Stimulated activated CD4-positive, alpha-beta T cell treated with anti-CD3 and anti-CD28 coated beads, Interleukin-15, amount 100 ng/mL, for 1 hour (primary cell): ENCODE measurements around the gene WARS2.

ENCODE experiments used
- DNase-seq, 2 donors: peaks; one replicate each; pipeline ENCODE4 v3.0.0-alpha.2; 2020; ENCODE audit warnings: low read depth in 1 of 2, low spot score in 1 of 2

Gene WARS2

DNA sequence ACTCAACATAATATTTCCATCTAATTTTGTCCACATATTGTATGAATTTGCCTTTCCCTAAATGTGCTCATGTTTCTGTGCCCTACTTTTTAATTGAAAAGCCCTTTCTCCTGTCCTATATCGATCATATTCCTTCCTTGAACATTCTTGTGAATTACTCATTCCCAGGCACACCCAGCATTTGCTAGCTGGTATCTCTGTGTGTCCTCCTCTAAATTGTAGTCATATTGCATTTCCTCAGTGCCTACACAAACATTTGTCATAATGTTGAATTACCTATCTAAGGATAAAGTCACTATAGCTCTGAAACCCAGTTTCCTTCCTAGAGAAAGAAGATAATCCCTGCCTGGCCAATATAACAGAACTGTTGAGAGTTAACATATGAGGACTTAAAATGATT is 112.7 kb downstream of the WARS2 start:
- DNase-seq: no peak

DNA sequence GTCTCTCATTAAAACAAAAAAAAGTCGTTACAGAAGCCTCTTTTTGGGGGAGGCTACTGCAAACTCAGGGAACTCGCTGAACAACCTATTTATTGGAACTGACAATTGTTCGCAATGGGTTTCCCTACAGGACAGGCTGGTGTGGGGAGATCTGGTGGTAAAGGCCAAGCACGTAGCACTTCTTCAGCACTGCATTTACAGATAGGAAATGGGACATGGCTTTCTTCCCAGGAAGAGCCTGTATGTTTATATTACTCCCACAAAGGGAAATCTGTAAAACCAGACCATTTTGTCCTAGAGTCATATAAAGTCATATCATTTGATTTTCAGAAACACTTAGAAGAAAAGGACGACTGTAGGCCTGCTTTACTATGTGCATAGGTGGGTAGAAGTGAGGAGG is 113.5 kb downstream of the WARS2 start:
- DNase-seq: no peak

DNA sequence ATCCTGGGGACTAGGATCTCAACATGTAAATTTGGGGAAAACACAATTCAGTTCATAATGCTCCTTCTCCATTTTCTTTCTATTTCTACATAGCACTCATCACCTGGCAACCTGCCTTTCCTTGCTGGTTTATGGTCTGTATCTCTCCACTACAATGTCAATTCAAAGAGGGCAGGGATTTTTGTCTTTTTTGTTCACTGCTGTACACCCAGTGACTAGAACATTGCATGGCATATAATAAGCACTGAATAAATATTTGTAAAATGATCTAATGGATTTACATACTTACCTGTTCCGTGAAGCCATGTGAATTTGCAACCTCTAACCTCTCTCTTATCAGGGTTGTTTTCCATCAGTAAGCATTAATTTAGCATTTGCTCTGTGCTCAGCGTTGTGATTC is 124.9 kb downstream of the WARS2 start:
- DNase-seq: no peak

DNA sequence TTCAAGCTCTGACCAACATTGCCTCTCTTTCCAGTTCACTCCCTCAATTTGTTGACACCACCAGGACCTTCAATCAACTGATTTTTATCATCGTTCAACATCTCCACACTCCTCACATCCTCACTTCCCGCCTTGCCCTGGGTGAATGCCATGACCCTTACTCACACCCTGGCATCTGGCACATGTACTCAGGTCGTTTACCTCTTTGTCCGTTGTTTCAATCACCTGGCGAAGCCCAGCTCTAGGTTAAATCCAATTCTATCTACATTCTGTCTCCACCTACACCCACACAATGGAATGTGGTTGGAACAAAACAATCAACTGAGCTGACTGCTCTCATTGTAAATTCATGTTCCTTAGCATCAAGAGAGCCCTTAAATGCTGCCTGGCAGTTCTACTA is 128.1 kb downstream of the WARS2 start:
- DNase-seq: no peak

DNA sequence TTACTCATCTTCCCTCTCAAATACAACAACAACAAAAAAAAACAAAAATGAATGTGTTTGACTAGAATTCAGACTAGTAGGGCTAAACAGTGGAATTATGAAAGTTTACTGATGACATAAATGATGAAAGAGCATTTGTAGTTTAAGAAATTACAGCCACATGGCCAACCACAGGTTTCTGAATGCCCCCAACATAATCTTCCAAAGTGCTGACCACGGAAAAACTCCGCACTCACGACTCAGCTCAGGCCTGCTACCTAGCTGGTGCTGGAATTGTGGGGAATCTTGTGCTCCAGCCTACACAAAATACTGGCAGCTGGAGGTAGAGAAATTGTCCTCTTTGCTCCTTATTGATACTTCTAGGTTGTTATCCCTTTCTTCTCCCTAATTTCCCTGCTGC is 128.7 kb downstream of the WARS2 start:
- no peak for DNase-seq

DNA sequence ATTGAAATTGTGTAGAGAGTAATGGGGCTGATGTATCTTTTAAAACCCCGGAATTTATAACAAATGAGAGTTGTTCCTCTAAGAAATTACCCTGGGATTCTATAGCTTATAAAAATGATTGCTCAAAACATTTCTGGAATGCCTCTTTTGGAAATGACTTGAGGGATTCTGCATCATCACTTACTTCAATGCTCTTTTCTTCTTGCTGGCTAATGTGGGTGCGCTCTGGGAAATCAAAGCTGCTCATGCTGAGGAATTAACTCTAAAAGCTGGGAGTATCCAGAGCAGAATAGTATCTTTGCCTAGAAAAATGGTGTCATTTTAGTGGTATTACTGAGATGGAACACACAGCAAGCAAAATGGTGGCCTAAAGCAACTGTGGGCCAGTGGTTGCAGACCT is 129.3 kb downstream of the WARS2 start:
- no peak for DNase-seq

DNA sequence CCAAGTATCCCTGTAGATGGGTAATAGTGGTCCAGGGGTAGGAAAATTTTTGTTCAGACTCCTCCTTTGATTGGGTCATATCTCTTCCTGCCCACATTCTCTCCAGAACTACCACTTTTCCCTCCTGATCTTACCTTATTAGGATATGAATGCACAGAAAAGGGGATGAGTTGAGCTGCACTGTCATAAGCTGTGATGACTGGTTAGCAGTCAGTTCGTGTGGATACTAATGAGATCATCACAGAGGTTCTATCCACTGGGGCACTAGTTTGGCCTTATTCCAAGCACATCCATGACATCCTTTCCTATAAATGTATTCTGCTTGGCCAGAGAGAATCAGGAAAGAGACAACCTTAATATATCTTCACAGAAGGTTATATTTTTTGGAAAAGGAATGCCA is 130.3 kb downstream of the WARS2 start:
- DNase-seq: no peak

DNA sequence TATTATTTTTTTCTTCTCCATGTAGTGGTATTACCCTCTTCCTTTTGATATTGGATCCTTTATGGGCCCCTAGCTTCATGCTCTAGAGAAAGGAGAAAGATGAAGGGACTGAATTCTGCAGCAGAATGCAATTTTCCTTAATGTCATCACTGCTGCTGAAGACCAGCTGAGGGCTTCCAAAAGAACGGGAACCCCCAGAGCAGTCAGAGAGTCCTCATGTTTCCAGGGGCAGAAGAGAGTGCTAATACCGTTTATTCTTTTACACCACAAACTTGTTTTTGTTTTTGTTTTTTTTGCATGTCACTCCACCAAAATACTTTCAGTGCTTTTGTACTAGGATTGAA is 131.2 kb downstream of the WARS2 start:
- no peak for DNase-seq

DNA sequence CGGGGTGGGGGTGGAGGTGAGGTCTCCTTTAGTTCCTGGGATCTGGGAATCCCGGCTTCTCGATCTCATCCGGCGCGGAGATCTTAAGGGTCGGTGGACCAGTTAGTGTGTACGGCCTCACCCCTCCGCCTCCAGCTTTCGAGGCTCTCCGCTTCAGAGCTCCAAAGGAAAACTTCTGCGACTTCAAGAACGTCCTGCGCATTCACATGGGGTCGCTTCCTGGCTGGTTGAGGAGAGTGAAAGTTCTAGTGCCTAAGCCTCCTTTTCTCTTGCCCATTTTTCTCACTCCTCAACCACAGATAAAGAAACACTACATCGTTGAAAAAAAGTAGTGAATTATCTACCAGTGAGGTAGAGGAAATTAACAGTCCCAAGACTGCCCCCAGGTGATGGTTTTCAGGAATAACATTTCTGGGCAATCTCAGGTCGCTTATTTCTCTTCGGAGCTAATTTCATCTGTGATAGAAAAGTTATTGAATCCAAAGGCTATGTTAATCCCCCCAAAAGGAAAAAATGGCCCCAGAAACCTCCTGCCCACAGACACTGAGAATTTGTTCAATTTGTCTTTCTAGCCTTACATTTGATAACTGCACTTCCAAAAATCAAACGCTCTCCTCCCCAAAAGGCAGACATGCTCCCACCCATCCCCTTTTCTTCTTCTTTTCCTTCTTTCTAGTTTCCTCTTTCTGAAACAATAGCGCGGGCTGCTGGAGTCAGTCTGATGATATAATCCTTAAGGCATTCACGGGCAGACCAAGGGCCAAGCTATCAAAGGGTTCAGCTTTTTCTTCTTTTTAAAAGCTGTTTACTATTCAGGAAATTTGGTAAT is 131.8 kb downstream of the WARS2 start:
- no peak for DNase-seq

DNA sequence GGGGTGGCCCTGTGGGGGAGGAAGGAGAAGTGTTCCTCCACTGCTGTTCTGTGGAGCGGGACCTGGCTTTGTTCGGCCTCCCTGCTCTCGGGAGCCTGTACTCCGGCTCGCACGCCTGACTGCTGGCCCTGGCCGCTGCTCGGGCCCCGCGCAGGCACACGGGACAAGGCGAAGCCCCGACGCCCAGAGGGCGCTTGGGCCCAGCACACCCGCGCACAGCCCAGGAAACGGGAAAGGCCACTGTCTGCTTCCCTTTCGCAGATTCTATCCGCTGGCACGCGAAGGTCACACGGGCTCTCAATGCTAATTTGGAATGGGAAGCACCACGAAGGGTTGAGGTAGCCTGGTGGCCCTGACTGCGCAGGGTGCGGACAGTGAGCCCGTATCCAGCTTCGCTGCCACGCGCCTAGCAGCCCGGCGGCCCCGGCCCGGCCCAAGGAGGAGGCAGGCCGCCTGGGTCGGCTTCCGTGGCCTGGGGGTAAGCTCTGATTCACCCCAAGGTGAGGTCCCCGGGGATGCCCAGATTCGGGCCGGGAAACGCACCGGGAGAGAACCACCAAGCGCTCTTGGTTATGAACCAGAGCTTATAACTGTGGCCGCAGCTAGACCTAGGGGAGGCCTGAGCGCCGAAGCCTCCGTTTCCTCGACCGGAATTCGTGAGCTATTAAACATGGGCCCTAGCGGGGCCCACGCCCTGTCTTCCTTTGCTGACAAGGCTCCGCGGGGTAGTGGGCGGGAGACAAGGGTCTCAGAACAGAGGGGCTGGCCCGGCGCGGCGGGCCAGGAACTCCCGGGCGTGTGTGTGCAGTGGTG is 132.6 kb downstream of the WARS2 start:
- no peak for DNase-seq

DNA sequence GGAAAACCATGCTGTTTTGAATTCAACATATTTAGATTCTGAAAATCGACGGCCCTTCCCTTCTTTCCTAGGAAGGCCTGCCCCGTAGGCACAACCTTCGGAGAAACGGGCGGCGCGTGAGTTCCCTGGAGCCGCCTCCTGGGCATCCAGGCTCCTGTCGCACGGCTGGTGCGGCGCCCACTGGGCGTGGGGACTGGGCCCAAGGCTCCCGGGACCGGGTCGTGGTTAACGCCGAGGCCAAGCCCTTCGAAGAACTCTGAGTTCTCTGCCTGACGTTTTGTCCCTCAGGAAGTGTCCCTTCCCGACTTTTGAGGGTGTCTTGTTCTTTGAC is 133.1 kb downstream of the WARS2 start:
- no peak for DNase-seq

DNA sequence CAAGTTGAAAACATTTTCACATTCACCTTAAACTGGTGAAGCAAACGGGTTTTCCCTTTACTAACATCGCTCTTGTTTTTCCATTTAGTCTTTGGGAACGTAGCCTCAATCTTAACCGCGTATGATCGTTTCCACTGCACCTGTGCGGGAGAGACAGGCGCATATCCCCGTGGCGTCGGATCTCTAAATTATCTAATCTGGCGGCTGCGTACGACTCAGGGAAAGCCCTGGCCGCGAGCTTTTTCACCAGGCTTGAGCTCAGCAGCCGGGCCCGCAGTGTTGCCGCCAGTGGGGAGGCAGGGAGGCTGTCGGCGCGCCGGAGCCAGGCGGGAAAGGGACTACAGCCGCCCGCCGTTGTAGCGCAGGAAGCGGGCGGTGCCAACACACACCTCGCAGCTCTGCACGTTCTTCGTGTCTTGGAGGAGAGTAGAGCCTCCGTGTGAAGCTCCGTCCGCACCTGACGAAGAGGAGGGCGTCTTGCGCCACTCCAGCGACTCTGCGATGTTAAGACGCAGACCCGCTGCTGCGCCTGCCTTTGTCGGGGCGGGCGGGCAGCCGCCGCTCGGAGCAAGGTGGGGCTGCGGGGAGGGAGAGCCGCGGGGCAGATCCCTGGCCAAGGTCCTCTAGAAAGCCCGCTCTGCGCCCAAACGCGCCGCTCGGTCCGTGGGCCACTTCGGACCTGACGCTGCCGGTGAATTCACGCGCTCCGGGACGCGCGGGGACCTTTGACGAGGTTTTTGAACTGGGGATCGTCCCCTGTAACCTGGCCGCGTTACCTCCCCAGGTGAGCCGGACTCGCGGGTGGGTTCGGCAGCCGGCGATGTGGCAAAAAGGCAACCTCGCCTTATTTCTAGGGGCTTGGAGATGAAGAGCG is 133.8 kb downstream of the WARS2 start:
- no peak for DNase-seq

DNA sequence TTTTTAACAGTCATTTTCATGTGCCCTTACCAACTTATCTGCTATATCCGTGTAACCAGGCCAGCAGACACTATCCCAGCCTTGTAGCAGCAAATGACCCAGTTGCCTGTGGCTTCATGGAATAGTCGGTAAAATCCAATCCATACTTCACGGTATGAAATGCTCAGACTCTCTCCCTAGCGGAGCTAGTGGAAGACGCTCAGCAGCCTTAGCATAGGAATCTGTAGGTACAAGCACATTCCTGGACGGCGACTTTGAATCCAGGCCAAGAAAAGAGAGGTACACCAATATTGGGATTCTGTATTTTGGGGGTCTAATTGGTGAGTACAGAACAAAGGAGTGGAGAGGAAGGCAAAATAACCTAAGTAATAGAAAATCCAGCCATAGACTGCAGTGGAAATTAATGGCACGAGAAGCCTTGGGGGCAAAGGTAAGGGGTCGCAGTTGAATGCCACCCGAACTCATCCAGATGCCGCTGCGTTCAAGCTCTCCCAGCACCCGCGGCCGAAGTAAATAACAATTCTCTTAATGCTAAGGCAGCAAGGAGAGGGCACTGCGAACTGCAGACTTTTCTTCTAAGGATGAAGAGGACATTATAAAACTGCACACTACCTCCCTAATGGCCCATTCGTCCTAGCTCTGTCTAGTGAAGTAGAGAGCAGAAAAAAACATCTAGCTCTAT is 134.6 kb downstream of the WARS2 start:
- no peak for DNase-seq

DNA sequence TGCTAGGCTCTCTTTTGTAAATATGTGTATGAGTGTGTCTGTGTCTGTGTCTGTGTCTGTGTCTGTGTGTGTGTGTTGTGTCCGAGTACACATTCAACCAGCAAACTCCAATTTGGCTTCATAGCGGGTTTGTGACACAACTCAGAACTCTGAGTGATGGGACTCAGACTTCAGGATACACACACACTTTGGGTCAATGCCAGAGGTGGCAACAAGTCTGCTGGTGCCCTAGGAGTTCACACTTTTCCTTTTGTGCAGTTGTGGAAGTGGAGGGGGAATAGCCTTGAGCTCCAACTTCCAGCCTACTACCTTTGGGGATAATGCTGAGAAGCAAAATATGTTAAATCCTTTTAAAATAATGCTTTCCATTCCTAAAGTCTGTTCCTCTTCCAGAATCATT is 135.7 kb downstream of the WARS2 start:
- DNase-seq: no peak

DNA sequence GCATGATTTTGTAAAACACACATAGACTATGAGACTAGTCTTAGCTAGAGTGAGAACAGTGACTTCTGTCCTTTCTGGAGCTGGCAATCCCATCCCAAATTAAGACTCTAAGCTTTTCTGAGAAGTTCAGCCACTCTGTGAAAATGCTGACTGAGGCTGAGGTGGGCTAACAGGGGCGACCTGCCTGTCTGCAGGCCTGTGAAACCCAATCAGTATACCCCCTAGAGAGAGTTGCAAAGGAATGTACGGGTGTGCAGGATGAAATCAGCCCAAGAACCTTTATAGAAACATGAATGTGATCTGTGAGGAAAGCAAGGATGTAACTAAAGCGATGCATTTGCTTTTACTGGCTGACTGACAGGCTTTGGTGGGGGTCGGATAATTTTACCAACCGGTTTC is 136.3 kb downstream of the WARS2 start:
- DNase-seq: no peak

DNA sequence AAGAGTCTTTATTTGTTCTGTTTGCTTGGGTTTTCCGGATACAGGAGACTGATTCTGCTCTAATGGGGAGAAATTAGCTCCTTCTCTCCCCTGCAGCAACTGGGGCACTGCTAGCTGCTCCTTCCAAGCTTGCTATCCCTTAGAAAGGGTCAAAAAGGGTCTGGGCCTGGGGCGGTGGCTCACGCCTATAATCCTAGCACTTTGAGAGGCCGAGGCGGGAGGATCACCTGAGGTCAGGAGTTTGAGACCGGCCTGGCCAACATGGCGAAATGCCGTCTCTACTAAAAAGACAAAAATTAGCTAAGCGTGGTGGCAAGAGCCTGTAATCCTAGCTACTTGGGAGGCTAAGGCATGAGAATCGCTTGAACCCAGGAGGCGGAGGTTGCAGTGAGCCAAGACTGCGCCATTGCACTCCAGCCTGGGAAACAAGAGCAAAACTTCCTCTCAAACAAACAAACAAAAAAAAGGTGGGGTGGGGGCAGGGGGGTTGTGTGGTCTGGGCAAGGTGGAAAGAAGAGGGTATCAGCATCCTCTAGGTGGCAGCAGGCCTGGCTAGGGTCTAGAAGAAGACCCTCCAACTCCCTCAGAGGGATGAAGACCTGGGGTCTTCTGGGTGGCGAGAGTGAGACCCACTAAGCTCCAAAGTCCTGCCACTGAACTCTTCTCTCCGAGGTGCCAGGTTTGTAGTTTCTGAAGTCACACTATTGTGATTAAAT is 136.9 kb downstream of the WARS2 start:
- no peak for DNase-seq

DNA sequence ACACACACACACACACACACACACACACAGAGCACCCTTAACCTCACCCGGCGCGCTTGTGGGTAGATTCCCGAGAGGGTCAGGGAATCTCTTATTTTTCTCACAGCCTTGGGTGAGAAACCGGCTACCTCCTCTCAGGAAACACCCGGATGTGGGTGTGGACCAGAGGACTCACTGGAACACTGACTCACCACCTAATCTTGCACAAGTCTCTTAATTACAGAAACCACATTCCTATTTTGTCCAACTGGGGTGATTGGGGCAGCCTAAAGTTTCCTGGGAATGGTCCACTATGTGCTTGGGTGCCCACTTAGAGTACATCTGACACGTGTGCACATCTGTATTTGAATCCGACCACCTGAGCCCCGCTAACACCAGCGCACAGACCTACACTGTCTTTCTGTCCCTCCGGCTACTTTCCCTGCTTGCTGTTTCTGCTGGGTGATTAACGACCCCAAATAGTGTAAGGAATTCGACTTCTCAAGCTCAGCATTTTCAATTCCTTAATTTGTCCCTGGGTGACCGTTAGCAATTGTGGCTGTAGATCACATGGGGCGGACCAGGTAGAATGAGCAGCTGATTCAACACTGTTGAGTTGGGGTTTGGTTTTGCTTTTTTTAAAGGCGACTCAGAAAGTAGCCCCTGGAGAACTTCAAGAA is 138.3 kb downstream of the WARS2 start:
- no peak for DNase-seq

DNA sequence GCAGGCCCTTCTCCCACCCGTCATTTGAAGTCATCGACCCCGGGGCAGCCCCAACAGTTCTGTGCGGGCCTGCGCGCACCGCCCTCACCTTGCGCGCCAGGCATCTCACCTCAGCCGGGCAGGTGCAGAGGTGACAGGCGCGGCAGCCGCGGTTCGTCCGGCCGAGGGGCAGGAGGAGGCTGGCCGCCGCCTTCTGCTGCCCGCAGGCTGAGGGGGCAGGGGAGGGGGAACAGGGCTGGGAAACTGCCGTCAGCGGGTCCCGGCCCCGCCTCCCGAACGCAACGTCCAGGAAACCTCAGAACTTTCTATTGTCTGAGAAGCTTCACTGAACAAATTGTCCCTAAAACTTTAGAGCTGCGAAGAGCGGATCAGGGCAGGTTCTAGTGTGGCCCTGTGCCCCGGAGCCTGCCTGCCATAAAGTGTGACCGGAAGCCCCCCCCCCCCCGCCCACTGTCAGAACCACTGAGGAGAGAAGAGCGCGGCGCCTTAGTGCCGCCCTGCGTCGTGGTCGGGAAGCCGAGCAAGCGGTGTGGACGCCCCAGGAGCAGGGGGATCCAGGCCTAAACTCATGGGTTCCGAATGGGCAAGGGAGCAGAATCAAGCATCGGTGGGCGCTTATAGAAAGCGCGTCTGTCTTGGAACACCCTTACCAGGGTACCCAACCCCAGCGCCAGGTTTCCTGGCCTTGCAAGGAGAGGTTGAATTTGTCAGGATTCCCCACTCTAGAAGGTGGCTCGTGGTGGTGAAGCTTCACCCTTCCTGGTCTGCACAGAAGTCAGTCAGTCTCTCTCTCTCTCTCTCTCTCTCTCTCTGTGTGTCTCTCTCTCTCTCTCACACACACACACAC is 139.0 kb downstream of the WARS2 start:
- DNase-seq: no peak
